GM19468 (cell line): ENCODE measurements around the gene ST6GALNAC3.
"Not testable (repeated sequence)": the region's sequence is repeated elsewhere in the genome, so short reads cannot be mapped to it uniquely, and the experiment has no call there.

ENCODE experiments used
- ATAC-seq: cut with Tn5 transposase; IDR thresholded peaks from one replicate; pipeline ENCODE4 v1.9.1; 2021; ENCODE audit warnings: mild to moderate bottlenecking, moderate library complexity, moderate number of reproducible peaks; ENCODE audit not compliant: unreplicated experiment; ENCODE audit errors: extremely low read depth

The ST6GALNAC3 gene

DNA sequence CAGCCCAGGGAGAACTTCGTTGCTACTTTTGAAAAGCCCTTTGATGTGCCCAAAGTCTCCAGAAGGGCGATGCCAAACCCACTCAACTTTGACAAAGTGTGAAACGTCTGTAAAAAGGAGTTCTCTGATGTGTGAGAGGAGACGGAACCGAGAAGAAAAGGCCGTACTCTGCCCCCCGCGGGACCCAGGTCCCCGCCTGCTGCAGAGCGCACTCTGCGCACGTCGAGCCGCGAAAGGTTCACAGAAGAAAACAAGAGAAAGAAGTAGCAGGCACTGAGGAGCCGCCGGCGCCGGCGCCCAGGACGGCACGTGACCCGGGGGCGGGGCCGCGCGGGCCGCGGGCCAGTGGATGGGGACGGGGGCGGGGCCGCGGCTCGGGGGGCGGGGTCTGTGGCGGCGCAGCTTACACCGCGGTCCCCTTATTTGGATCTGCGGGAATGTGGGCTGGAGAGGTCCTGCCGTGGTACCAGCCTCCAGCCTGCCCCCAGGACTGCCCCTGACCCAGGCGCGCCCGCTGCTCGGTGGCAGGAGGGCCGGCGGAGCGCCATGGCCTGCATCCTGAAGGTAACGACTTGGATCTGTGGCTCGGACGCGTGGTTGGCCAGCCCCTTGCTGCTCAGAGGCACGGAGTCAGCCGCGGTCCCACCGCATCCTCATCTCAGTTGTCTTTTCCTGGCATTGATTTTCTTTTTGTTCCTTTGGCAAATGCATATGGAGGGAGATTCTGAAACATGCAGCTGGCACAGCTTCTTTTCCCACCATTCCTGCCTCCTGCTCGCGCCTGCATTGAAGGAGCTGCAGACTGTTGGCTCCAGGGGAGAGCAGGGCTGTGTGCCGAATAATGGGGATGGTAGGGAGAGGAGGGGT lies at the start of gene ST6GALNAC3:
Gene ST6GALNAC3 (plus strand): TSS at position 426 of the 867 bp plus-strand sequence.
- peak; percentile 72 for ATAC-seq

DNA sequence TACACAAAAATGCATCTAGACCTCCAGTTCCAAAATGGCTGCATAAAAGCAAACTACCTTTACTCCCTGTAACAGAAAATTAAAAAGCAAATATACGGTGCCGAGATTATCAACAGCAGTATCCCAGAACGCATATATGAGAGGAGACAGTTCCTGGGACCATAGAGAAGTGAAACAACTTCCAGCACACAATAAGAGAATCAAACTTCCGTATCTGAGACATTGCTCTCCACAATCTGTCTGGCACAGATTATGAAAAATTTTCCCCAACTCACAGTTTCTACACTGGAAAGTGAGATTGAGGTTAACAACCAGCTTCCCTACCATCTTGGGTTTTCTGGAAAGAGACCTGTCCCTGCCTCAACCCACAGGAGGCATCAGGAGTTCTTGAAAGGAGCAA lies 47.2 kb upstream of the ST6GALNAC3 start:
- no peak for ATAC-seq

DNA sequence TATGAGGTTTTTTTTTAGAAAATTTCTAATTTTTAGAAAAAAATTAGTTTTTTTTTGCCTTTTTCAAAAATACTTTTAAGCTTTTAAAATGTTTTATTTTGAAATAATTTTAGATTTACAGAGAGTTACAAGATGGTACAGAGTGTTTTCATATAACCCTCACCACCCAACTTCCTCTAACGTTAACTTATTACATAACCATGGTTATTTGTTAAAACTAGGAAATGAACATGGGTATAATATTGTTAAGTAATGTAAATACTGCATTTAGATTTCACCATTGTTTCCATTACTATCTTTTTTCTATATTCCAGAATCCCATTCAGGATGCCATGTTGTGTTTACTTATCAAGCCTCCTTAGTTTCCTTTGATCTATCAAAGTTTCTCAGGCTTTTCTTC lies 45.2 kb upstream of the ST6GALNAC3 start:
- ATAC-seq = no peak

DNA sequence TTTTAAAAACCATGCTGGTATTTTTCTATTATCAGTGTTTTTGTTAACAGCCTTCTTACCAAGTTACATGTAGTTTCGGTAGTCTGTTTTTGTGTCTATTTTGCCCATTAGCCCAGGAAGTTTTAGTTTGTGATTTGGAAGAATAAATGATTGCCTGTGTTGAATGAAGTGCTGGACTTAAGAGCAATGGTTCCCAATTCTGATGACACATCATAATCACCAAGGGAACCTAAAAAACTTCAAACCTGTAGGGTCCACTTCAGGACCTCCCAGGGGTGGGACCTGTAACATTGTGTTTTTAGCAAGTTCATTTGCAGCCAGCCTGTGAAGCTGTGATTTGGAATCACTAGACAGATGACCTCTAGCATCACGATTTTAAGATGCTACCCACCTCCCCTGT lies 43.0 kb upstream of the ST6GALNAC3 start:
- no peak for ATAC-seq

DNA sequence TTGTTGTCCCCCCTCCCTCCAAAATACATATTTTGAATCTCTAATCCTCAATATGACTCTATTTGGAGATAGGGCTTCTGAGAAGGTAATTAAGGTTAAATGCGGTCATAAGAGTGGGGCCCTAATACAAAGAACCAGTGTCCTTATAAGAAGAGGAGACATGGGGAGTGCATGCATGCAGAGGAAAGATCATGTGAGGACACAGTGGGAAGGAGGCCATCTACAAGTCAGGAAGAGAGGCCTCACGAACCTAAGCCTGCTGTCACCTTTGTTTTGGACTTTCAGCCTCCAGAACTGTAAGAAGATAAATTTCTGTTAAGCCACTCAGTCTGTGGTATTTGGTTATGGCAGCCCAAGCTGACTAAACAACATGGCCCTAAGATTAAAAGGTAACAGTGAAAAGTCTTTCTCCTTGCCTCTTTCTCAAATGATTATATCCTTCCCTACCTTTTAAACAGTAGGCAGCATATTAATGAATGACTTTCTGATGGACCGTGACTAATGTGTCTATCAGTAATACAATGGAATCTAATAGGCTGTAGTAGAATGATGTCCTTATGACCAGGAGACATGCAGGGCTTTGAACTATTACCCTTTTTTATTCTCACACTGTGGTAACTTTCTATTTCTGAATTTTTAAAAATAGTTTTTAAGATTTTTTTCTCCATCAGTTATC lies 40.6 kb upstream of the ST6GALNAC3 start:
- ATAC-seq = no peak

DNA sequence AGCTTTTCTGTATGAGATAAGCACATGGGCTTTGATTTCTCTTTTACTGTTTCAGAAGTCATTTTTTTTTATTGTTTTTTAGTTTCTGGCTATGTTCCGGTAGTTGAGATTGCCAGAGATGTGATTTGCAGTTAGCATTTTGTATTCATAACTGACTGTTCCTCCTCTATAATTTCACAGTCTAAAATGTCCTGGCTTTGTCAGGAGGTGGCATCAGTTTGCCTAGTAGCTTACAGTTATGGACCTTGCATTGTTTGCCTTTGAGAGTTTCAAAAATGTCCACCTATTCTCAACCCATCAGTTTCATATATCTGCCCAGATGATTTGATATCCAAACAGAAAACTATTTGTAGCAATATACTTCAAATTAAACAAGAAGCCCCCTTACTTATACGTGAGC lies 39.5 kb upstream of the ST6GALNAC3 start:
- no peak for ATAC-seq

DNA sequence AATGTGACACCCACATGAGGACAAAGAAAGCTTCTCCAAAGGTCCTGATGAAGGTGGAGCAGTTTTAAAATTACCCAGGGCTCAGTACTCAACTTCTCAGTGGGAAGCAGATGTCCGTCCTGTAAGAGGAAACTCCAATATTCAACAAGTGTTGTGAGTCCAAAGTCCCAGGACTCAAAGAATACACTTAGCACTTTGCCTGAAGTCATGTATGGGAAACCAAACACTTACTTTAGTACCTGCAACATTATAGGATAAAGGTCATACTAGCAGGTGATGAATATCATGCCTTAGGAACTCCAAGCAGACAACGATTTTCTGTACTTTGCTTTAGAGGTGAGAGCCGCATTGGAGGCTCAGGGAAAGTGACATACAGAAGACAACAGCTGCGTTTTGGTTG lies 37.2 kb upstream of the ST6GALNAC3 start:
- no peak for ATAC-seq

DNA sequence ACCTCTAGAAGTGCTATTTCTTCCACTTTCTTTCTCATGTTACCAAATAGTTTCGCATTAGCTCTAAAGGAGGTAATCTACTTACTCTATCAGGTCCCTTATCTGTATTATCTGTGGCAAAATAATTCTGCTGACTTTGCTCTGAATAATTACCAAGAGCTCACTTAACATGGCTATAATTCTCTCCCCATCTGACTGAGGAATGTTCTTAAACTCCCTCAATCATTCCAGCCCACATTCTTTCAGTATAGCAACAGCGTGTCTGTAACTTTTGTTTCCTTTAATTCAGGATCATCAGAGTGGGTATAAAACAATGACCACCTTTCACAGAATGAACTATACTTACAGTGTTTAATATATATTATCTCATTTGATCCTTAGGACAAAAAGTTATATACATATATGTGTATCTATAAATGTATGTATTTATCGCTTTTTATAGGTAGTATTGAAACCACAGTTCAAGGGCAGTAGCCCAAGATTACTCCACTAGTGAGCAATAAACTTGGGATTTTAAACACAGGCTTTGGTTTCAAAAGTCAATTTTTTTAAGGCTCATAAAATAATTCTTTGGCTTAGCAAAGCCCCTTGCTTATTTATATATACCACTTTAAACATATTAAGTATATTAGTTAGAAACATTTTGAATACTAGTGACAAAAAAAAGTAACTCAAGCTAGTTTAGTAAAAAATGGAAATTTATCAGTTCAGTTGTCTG lies 36.1 kb upstream of the ST6GALNAC3 start:
- ATAC-seq = no peak

DNA sequence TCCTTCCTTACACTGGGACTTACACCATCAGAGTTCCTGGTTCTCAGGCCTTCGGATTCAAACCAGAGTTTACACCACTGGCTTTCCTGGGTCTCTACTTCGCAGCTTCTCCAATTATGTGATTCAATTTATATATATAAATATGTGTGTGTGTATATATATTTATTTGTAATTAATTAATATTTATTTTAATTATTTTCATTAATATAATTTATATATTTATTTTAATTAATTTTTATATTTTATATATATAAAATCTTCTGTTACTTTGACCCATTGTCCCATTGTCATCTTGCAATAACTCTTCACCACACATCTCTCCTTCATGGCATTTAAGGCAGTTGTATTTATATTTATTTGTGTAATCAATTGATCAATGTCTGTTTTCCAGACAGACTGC lies 28.4 kb upstream of the ST6GALNAC3 start:
- ATAC-seq = no peak

DNA sequence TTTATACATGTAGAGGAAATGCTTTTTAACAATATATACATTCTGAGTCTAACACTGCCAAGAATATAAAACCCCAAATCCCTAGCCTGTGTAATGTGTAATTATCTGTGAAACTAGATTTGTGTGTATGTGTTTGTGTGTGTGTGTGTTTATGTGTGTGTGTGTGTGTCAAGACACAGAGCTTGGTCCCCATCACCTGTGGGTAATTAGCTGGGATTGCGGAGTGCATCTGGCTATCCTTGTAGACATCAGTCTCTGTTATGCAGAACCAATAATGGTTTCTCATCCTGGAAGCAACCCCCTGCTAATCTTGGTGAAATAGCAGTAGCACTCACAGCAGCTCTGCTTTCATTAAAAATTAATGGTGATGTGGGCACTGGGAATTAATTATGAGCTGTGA lies 26.3 kb upstream of the ST6GALNAC3 start:
- no peak for ATAC-seq

DNA sequence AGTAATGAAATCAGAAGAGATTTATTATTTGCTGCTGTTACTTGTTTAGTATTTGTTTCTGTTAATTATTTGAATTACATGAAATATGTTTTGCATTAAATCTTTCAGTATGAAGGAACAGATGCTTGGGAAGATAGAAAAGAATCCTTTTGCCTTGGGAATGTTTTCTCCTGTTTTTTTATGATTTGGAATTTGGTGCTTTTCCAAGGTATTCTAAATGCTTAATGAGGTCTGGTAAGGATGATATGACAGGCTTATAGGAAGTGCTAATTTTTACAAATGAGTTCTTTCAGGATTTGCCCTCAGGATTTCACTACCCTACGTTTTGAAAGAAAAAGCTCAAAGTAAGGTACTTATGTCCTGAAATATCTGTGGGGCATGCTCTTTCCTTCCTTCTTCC lies 25.6 kb upstream of the ST6GALNAC3 start:
- ATAC-seq = no peak

DNA sequence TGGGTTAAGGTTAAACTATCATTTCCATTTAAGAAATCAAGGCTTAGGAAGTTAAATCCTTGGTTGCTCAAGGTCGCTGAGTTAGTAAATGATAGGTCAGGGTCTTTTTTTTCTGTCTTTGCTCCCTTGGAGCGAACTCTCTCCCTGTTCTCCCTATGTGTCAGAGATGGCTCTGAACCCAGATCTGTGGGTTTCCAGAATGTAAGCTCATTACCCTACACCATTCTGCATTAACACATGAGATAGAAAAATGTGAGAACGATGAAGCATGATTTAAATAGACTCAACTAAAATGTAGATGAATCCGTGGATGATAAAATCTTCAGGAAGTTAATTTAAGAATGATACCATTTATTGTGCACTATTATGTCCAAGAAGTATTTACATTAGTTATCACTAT lies 25.0 kb upstream of the ST6GALNAC3 start:
- ATAC-seq = no peak

DNA sequence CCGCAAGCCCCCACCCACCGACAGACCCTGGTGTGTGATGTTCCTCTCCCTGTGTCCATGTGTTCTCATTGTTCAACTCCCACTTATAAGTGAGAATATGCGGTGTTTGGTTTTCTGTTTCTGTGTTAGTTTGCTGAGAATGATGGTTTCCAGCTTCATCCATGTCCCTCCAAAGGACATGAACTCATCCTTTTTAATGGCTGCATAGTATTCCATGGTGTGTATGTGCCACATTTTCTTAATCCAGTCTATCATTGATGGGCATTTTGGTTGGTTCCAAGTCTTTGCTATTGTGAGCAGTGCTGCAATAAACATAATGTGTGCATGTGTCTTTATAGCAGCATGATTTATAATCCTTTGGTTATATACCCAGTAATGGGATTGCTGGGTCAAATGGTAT lies 24.5 kb upstream of the ST6GALNAC3 start:
- ATAC-seq = not testable (repeated sequence)

DNA sequence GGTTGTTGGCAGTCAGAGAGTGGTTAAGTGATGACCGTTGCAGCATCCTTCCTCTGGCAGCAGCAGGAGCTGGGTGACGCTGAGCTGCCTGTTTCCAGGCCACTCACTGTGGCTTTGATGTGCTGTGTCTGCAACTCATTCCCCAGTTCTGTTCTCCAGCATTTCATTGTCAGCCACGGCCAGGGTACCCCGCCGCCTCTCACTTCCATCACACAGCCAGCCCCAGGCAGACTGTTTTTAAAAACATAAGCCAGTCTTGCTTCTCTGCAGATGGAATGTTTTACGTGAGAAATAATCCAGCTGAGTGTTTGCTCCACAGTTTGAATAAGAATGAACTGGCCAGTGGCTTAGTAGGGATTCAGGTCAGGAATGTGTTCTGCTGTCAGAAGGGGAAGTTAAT lies 21.5 kb upstream of the ST6GALNAC3 start:
- no peak for ATAC-seq

DNA sequence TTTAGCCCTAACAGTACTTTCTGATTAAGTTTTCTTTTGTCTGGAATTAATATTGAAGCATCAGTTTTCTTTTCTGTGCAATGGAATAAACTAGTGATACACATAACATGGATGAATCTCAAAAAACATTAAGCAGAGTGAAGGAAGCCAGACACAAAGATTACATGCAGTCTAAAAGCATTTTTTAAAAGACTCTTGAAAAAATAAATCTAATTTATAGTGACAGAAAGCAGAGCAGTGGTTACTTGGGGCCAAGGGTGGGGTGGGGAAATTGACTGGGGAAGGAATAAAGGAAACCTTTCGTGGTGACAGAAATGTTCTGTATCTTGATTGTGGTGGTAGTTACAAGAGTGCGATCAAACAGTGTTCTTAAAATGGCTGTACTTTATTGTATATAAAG lies 20.2 kb upstream of the ST6GALNAC3 start:
- ATAC-seq = no peak

DNA sequence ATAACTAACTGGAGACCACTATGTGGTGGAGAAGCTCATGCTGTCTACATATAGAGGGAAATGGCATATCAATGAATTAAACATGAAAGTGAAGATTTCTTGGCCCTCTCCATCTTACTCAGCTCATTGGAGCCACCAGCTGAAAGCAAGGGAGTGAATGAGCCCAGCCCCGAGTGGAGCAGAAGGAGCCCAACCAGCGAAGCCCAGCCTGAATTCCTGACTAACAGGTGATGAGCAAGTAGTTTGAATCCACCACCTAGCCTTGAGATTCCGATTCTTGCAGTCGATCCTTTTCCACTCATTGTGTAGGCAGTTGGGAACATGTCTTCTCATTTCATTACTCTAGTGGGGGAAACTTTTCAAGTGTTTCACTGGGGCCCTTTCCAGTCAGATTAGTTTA lies 18.6 kb upstream of the ST6GALNAC3 start:
- no peak for ATAC-seq

DNA sequence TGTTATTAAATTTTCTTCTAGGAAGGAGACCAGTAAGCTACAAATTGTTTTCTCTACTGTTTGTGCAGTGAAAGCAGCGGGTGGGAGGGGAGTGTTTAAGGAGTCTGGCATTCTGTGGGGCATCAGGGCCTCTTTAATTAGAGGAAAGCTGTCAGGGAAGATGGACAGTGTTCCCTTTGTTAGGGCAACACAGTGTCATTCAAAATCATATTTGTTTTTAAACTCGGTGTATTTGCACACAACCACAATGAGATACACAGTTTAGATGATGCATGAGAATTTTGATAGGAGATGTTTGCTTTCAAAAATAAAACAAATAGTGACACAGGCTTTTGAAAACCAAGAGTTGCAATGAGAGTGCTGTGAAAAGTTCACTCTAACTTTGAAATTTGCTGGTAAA lies 15.1 kb upstream of the ST6GALNAC3 start:
- ATAC-seq = no peak

DNA sequence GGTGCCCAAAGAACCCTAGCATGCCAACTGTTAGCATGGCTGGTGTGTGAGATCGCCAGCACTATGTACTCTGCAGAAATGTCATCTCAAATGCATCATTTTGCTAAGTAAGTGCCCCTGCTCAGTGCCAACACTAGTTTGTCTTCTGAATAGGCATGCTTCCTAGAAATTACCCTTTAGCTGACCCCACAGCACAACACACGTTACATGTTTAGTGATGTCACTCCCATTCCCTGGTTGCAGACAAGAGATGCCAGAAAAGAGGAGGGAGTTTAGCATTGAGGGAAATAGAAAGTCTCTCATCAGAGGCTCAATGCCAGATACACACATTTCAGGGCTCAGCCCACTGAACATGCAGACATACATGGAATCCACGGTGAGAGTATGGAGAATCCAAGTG lies 9.3 kb upstream of the ST6GALNAC3 start:
- no peak for ATAC-seq

DNA sequence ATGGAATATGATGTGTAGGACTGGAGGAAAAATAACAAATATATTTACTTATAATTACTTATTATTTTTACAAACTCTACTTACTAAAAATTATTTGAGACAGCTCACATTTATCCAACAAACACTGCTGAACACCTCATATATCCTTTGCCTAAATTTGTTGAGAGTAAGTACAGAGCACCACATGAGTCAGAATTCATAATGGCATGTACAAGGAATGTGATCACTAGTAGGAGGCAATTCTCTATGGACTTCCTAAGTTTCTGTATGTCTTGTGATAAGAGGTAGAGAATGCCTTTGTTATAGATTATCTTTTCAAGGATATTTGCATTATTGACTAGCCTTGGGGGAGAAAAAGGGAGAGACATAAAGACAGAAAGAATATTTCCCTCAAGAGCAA lies 8.2 kb upstream of the ST6GALNAC3 start:
- no peak for ATAC-seq

DNA sequence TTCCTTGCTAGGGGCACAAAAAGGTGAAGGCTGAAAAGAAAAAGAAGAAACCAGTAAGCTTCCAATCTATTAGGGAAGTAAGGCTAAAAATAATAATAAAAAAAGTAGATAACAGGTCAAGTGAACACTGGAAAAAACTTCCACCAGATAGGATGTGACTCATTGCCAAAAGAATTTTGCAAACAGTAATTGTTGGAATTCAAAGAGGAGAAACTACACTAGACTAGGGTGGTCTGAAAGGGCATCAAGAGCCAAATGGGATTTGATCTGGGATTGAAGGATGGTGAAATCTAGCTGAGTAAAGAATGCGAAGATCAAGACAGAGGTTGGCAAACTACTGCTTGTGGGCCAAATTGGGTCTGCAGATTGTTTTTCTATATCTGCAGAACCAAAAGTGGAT lies 6.0 kb upstream of the ST6GALNAC3 start:
- no peak for ATAC-seq

DNA sequence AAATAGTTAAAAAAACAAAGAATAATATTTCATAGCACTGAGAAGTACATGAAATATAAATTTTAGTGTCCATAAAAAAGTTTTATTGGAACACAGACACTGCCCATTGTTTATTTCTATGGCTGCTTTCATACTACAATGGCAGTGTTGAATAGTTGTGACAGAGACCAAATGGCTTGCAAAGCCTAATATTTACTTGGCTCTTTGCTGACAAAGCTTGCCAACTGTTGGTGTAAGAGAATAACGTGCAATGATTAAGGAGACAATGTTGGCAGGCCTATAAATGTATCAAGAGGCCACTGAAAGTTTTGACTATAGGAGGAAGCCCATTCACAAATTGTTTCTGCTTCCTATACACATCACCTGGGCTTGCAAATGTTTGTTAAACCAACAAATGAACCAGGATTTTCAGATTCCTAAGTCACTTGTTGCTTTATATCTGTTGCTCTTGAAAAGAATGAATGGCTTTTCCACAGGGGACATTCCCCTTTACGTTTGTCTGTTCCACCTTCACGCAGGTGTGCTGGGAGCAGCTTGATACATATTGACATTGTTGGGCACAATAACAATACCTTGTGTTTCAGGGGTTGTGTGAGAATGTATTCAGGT lies 5.5 kb upstream of the ST6GALNAC3 start:
- no peak for ATAC-seq
